ENCODE data around the gene ZNF649.

DNA sequence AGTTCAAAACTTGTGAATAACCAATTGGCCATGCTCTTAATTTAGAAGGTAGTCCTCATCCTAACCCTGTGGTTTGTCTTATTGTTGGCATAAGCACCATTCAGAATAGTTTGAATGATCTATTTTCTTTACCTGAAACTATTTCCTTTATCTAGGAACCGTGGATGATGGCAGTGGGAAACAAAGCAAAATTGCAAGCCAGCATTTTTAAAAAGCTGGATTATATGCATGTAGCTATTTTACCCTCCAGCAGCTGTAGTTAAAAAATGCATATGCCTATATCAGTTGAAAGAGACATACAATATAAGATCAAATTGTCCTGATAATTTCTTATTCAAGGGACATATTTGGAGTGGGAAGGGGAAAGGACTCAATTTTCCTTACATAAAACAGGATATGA lies 41.8 kb upstream of the ZNF649 start:
- TF ChIP-seq, protein P1, sequence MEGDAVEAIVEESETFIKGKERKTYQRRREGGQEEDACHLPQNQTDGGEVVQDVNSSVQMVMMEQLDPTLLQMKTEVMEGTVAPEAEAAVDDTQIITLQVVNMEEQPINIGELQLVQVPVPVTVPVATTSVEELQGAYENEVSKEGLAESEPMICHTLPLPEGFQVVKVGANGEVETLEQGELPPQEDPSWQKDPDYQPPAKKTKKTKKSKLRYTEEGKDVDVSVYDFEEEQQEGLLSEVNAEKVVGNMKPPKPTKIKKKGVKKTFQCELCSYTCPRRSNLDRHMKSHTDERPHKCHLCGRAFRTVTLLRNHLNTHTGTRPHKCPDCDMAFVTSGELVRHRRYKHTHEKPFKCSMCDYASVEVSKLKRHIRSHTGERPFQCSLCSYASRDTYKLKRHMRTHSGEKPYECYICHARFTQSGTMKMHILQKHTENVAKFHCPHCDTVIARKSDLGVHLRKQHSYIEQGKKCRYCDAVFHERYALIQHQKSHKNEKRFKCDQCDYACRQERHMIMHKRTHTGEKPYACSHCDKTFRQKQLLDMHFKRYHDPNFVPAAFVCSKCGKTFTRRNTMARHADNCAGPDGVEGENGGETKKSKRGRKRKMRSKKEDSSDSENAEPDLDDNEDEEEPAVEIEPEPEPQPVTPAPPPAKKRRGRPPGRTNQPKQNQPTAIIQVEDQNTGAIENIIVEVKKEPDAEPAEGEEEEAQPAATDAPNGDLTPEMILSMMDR (IDR thresholded peaks at IDR 0.05): no peak
- TF ChIP-seq POLR2A (IDR thresholded peaks at IDR 0.05): no peak
